Prostate gland (tissue), 2 donors: ENCODE data around the gene ADRA2B.

Experiments used
- POLR2A ChIP-seq: fragments of 450-650 bp; IDR thresholded peaks from one replicate; pipeline ENCODE4 v1.6.1; 2016; ENCODE audit warnings: antibody characterized with exemption, mild to moderate bottlenecking
- POLR2AphosphoS5 ChIP-seq: sonication (generic); formaldehyde crosslinking; IDR thresholded peaks from one replicate; pipeline ENCODE4 v1.6.1; 2017; ENCODE audit warnings: antibody characterized with exemption
- TF ChIP-seq, protein P1 (sequence below), 4 experiments: fragments of 200-600 bp in 2 of 4; fragments of 450-650 bp in 2 of 4; sonication (generic) in 2 of 4; IDR thresholded peaks; 1 replicate in 3 of 4; 2 replicates in 1 of 4; pipeline ENCODE4 v1.5.1; 2016 to 2019; ENCODE audit warnings: antibody characterized with exemption in 4 of 4, mild to moderate bottlenecking in 2 of 4, moderate library complexity in 2 of 4

GRCh38 chr2:96093528-96093927 lies 22.8 kb downstream of the ADRA2B start:
- TF ChIP-seq POLR2A = no peak
- TF ChIP-seq, protein P1, sequence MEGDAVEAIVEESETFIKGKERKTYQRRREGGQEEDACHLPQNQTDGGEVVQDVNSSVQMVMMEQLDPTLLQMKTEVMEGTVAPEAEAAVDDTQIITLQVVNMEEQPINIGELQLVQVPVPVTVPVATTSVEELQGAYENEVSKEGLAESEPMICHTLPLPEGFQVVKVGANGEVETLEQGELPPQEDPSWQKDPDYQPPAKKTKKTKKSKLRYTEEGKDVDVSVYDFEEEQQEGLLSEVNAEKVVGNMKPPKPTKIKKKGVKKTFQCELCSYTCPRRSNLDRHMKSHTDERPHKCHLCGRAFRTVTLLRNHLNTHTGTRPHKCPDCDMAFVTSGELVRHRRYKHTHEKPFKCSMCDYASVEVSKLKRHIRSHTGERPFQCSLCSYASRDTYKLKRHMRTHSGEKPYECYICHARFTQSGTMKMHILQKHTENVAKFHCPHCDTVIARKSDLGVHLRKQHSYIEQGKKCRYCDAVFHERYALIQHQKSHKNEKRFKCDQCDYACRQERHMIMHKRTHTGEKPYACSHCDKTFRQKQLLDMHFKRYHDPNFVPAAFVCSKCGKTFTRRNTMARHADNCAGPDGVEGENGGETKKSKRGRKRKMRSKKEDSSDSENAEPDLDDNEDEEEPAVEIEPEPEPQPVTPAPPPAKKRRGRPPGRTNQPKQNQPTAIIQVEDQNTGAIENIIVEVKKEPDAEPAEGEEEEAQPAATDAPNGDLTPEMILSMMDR (IDR thresholded peaks at IDR 0.05) = no peak
- no peak for TF ChIP-seq POLR2AphosphoS5
